ENCODE measurements around the gene FLII. TPM values are rescaled to one million over a fixed set of nuclear protein-coding genes. Genes with fewer than 3 reads are reported as not detected.
"Not testable (repeated sequence)": the region's sequence is repeated elsewhere in the genome, so short reads cannot be mapped to it uniquely, and the experiment has no call there.

Gene FLII
- 259 TPM for polyA plus RNA-seq (2013, experiment 1 of 2)
- polyA plus RNA-seq (2013, experiment 2 of 2): 229 TPM

DNA sequence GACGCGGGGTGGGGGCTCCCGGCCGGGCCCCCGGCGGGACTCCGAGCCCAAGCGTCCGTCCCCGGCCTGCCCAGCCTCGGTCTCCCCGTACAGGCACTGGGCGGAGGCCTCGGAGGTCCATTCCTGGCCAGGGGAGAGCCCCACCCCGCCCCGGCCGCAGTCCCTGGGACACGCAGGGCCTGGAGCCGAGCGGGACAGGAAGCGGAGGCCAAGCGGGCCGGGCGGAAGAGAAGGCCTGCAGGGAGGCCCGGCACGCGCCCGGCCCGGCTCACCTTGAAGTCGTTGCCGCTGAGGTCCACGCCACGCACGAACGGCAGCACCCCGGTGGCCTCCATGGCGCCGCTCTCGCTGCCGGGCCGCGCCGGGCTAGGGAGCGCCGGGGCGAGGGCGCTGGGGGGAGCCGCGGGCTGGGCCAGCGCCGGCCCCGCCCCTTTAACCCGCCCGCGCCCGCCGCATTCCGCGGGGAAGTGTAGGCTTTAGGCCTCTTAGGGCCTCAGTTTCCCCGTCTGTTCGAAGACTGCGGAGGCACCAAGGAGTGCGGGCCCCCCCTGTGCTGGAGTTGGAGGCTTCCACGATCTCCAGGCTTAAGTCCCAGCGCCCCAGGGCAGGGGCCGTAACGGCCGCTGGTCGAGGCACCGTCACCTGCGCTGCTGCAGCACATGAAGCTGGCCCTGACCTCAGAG is at the start of gene FLII:
Gene FLII, minus strand, starts transcription at position 383 of the 683 bp plus-strand sequence. Its CDS starts 48 bp downstream, at position 335.
- Histone ChIP-seq H3K36me3 (ENCODE audit: control insufficient read depth, insufficient read depth, low read length) (peaks cover 46% of the 10 kb centered on the region), H3K4me3 (ENCODE audit: extremely low read depth, insufficient read depth, low read length, poor library complexity, severe bottlenecking) (peak within 1 kb of the TSS; percentile 79), H3K9me3 (ENCODE audit: control insufficient read depth, low read length) (no peaks in the 10 kb centered on the region), H3K4me1 (ENCODE audit: control insufficient read depth, insufficient read depth, low read length, poor library complexity, severe bottlenecking) (peaks cover 21% of the 10 kb centered on the region), H3K27ac (ENCODE audit: low read depth, low read length, severe bottlenecking) (peak within 1 kb of the TSS; percentile 92)
- 3 to 5% methylated on average over 61 to 68 of the region's 71 CpGs for WGBS, 2 experiments (ENCODE audit: insufficient coverage in 2 of 2)

DNA sequence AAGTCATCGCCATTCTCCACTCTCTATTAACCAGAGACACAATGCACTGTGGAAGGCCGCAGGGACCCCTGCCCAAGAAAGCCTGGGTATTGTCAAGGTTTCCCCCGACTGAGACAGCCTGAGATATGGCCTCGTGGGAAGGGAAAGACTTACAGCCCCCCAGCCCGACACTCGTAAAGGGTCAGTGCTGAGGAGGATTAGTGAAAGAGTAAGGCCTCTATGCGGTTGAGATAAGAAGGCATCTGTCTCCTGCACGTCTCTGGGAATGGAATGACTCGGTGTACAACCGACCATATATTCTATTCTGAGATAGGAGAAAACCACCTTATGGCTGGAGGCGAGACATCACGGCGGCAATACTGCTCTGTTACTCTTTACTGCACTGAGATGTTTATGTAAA is 44.7 kb upstream of the FLII start:
- not testable (repeated sequence) for H3K9me3 ChIP-seq (ENCODE audit: control insufficient read depth, low read length); H3K4me1 ChIP-seq (ENCODE audit: control insufficient read depth, insufficient read depth, low read length, poor library complexity, severe bottlenecking); H3K4me3 ChIP-seq (ENCODE audit: extremely low read depth, insufficient read depth, low read length, poor library complexity, severe bottlenecking)
- Histone ChIP-seq H3K27ac (ENCODE audit: low read depth, low read length, severe bottlenecking) (peak overlapping the region; percentile 88), H3K36me3 (ENCODE audit: control insufficient read depth, insufficient read depth, low read length) (peaks cover 77% of the 10 kb centered on the region)
- WGBS, 2 experiments (ENCODE audit: insufficient coverage in 2 of 2): 86 to 91% methylated on average over 6 to 9 of the region's 13 CpGs

DNA sequence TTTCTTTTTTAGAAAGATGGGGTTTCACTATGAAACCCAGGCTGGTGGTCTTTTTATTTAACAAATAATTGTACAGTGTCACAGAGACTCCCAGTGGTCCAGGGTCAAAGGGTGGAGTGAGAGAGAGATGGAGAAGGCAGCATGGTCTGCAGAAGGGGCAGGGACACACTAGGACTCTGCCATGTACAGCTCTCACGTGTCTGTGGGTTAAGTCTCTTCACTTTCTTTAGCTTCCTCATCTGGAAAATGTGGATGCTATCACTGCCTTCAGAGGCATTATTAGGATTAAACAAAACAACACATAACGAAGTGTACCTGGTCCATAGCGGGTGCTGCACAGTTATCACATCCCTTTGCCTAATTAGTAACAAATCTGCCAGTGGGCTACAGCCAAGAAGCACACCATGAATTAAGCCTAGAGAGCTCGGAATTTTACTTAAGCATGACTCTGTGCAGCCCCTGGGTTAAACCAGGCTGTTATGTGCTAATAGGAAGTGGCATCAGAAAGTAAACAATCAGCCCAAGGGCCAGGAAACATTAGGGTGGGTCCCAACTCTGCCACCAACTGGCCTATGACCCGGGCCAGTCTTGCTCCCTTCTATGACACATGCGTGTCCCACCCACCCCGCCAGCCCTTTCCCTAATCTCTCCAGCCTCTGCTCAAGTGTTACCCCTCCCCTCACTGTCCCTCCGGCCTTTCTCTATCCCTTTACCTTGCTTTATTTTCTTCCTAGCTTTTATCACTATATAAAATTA is 42.4 kb upstream of the FLII start:
- WGBS, 2 experiments (ENCODE audit: insufficient coverage in 2 of 2): 97 to 100% methylated on average over 6 to 8 of the region's 8 CpGs
- peak overlapping the region; percentile 31 for H3K27ac ChIP-seq (ENCODE audit: low read depth, low read length, severe bottlenecking)
- H3K4me1 ChIP-seq (ENCODE audit: control insufficient read depth, insufficient read depth, low read length, poor library complexity, severe bottlenecking): peaks cover 6% of the 10 kb centered on the region
- H3K36me3 ChIP-seq (ENCODE audit: control insufficient read depth, insufficient read depth, low read length): peaks cover 64% of the 10 kb centered on the region
- H3K4me3 ChIP-seq (ENCODE audit: extremely low read depth, insufficient read depth, low read length, poor library complexity, severe bottlenecking): no peak overlapping the region
- H3K9me3 ChIP-seq (ENCODE audit: control insufficient read depth, low read length): no peaks in the 10 kb centered on the region

DNA sequence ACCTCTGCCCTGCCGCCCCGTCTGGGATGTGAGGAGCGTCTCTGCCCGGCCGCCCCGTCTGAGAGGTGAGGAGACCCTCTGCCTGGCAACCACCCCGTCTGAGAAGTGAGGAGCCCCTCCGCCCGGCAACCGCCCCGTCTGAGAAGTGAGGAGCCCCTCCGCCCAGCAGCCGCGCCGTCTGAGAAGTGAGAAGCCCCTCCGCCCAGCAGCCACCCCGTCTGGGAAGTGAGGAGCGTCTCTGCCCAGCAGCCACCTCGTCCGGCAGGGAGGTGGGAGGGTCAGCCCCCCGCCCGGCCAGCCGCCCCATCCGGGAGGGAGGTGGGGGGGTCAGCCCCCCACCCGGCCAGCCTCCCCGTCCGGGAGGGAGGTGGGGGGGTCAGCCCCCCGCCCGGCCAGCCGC is 39.5 kb upstream of the FLII start:
- not testable (repeated sequence) for H3K4me1 ChIP-seq (ENCODE audit: control insufficient read depth, insufficient read depth, low read length, poor library complexity, severe bottlenecking); H3K4me3 ChIP-seq (ENCODE audit: extremely low read depth, insufficient read depth, low read length, poor library complexity, severe bottlenecking); H3K9me3 ChIP-seq (ENCODE audit: control insufficient read depth, low read length); H3K27ac ChIP-seq (ENCODE audit: low read depth, low read length, severe bottlenecking)
- 92 to 100% methylated on average over 1 to 15 of the region's 30 CpGs for WGBS, 2 experiments (ENCODE audit: insufficient coverage in 2 of 2)
- peaks cover 78% of the 10 kb centered on the region for H3K36me3 ChIP-seq (ENCODE audit: control insufficient read depth, insufficient read depth, low read length)

DNA sequence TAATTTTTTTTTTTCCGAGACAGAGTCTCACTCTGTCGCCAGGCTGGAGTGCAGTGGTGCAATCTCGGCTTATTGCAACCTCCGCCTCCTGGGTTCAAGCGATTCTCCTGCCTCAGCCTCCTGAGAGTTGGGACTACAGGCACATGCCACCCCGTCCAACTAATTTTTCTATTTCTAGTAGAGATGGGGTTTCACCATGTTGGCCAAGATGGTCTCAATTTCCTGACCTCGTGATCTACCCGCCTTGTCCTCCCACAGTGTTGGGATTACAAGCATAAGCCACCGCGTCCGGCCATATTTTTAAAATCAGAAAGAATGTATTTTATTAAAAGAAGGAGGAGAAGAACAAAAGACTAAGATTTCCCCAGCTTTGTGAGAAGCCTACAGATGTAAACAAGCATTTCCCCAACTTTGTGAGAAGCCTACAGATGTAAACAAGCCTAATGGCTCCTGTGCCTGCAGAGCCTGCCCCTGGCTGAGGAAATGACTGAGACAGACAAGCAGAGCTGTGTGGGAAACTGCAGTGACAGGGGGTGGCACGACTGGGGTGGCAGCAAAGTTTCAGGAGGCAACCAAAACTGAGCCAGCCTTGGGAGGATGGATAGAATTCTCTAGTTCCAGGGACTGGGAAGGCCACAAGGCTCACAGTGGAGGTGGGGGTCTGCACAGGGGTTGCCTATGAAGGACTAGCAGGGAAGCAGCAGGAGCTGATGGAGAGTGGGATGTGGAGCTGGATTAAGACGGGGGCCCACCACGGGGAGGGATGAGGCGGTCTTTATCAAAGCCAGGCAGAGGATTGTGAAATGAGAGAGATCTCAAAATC is 33.4 kb upstream of the FLII start:
- Histone ChIP-seq H3K4me3 (ENCODE audit: extremely low read depth, insufficient read depth, low read length, poor library complexity, severe bottlenecking) (no peak overlapping the region), H3K9me3 (ENCODE audit: control insufficient read depth, low read length) (no peaks in the 10 kb centered on the region), H3K27ac (ENCODE audit: low read depth, low read length, severe bottlenecking) (no peak overlapping the region), H3K36me3 (ENCODE audit: control insufficient read depth, insufficient read depth, low read length) (peaks cover 95% of the 10 kb centered on the region), H3K4me1 (ENCODE audit: control insufficient read depth, insufficient read depth, low read length, poor library complexity, severe bottlenecking) (peaks cover 4% of the 10 kb centered on the region)
- 93 to 97% methylated on average over 9 to 13 of the region's 15 CpGs for WGBS, 2 experiments (ENCODE audit: insufficient coverage in 2 of 2)

DNA sequence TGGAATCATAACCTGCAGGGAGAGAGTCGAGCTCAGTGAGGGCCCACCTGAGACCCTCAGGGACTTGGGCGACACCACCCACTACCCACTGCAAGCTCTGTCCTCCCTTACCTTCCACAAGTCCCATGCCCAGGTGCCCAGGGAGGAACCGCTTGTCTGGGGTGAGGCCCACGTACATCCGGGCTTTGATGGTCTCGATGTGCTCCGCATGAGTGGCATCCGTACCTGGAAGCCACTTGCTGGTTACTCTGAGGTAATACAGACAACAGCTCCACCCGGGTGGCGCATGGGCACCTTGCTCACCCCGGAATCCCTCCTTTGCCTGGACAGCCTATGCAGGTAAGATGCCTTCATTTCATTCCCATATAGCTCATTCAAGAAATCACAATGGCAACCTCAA is 26.8 kb upstream of the FLII start:
- H3K27ac ChIP-seq (ENCODE audit: low read depth, low read length, severe bottlenecking): no peak overlapping the region
- H3K4me1 ChIP-seq (ENCODE audit: control insufficient read depth, insufficient read depth, low read length, poor library complexity, severe bottlenecking): no peaks in the 10 kb centered on the region
- H3K36me3 ChIP-seq (ENCODE audit: control insufficient read depth, insufficient read depth, low read length): peaks cover 97% of the 10 kb centered on the region
- no peak overlapping the region for H3K4me3 ChIP-seq (ENCODE audit: extremely low read depth, insufficient read depth, low read length, poor library complexity, severe bottlenecking)
- no peaks in the 10 kb centered on the region for H3K9me3 ChIP-seq (ENCODE audit: control insufficient read depth, low read length)
- 95 to 98% methylated on average over 10 to 11 of the region's 11 CpGs for WGBS, 2 experiments (ENCODE audit: insufficient coverage in 2 of 2)

DNA sequence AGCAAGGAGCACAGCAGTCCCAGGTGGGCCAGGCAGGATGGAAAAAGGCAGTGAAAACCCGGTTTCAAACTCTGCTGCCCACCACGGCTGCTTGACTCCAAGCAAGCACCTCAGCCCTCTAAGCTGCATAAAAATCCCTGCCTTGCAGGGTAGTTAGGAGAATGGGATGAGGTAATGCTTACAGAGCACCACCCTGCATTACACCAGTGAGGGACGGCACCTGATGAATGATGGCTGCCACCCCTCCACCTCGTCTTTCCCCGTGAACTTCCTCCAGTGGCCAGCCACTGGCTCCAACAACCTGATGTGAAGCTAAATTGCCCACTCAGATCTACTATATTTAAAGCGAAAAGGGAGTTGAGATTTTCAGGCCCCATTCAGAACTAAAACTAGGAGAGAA is 23.2 kb upstream of the FLII start:
- no peak overlapping the region for H3K27ac ChIP-seq (ENCODE audit: low read depth, low read length, severe bottlenecking)
- no peaks in the 10 kb centered on the region for H3K9me3 ChIP-seq (ENCODE audit: control insufficient read depth, low read length)
- no peak overlapping the region for H3K4me3 ChIP-seq (ENCODE audit: extremely low read depth, insufficient read depth, low read length, poor library complexity, severe bottlenecking)
- no peaks in the 10 kb centered on the region for H3K4me1 ChIP-seq (ENCODE audit: control insufficient read depth, insufficient read depth, low read length, poor library complexity, severe bottlenecking)
- peaks cover 98% of the 10 kb centered on the region for H3K36me3 ChIP-seq (ENCODE audit: control insufficient read depth, insufficient read depth, low read length)
- 80 to 96% methylated on average over 1 to 5 of the region's 6 CpGs for WGBS, 2 experiments (ENCODE audit: insufficient coverage in 2 of 2)

DNA sequence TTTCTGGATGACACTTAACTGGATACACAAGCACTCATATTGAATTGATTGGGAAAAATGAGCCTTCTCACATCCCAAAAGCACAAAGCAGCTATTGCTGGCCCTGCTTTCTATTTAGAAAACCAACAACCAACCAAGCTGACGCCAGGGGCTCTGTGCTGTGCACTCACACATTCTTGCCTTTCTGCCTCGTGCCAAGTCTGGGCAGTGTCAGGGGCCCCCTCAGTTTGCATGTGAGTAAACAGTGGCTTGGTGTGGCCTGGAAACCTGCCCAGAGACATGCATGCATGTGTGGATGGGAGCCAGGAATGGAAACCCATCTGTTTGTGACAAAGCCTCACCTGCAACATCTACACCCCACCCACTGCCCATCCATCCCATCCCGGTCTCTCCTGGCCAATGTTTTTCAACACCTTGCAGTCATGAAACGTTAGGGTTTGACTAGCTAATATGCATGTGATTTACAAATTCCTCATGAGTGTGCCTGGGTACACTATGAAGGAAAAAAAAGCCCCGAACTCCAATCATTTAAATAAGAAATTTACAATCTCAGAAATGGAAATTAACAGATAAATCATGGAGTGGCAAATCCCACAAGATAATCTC is 22.3 kb upstream of the FLII start:
- Histone ChIP-seq H3K9me3 (ENCODE audit: control insufficient read depth, low read length) (no peaks in the 10 kb centered on the region), H3K36me3 (ENCODE audit: control insufficient read depth, insufficient read depth, low read length) (peaks cover 98% of the 10 kb centered on the region), H3K4me1 (ENCODE audit: control insufficient read depth, insufficient read depth, low read length, poor library complexity, severe bottlenecking) (no peaks in the 10 kb centered on the region), H3K27ac (ENCODE audit: low read depth, low read length, severe bottlenecking) (no peak overlapping the region), H3K4me3 (ENCODE audit: extremely low read depth, insufficient read depth, low read length, poor library complexity, severe bottlenecking) (no peak overlapping the region)
- 100% methylated on average over 1 to 2 of the region's 5 CpGs for WGBS, 2 experiments (ENCODE audit: insufficient coverage in 2 of 2)

DNA sequence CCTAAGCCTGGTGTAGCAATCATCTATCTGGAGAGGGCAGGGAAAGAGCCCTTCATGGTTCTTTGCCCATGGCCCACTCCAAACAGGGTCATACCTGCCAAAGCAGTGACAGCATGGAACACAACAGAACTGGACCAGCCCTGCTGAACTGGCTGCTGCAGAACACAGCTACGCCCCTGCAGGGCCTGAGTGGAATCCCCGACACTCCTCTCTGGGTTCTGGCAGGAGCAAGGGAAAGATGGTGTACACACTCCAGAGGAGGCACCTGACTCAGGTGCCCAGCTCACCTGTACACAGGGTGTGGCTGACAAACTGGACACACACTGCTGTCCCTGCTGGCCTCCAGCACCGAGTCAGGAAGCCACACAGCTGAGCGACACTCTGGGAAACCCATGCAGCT is 21.7 kb upstream of the FLII start:
- WGBS, 2 experiments (ENCODE audit: insufficient coverage in 2 of 2): 94 to 100% methylated on average over 4 of the region's 4 CpGs
- H3K9me3 ChIP-seq (ENCODE audit: control insufficient read depth, low read length): no peaks in the 10 kb centered on the region
- H3K4me3 ChIP-seq (ENCODE audit: extremely low read depth, insufficient read depth, low read length, poor library complexity, severe bottlenecking): no peak overlapping the region
- no peaks in the 10 kb centered on the region for H3K4me1 ChIP-seq (ENCODE audit: control insufficient read depth, insufficient read depth, low read length, poor library complexity, severe bottlenecking)
- no peak overlapping the region for H3K27ac ChIP-seq (ENCODE audit: low read depth, low read length, severe bottlenecking)
- peaks cover 93% of the 10 kb centered on the region for H3K36me3 ChIP-seq (ENCODE audit: control insufficient read depth, insufficient read depth, low read length)

DNA sequence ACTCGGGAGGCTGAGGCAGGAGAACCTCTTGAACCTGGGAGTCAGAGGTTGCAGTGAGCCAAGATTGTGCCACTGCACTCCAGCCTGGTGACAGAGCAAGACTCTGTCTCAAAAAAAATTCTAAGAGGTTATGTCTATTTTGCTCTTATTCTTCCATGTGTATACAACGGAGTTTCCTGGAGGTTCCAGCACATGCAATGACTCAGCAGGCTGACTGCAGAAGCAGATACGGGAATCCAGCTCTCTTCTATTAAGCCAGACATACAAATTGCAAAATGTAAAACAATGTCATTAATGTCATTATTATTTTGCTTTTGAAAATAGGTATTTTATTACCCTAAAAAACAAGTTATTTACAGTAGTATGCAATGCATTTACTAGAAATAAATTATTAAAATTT is 20.3 kb upstream of the FLII start:
- Histone ChIP-seq H3K4me3 (ENCODE audit: extremely low read depth, insufficient read depth, low read length, poor library complexity, severe bottlenecking) (no peak overlapping the region), H3K4me1 (ENCODE audit: control insufficient read depth, insufficient read depth, low read length, poor library complexity, severe bottlenecking) (no peaks in the 10 kb centered on the region), H3K27ac (ENCODE audit: low read depth, low read length, severe bottlenecking) (no peak overlapping the region), H3K9me3 (ENCODE audit: control insufficient read depth, low read length) (no peaks in the 10 kb centered on the region), H3K36me3 (ENCODE audit: control insufficient read depth, insufficient read depth, low read length) (peaks cover 91% of the 10 kb centered on the region)
- 82 to 100% methylated on average over 1 to 2 of the region's 3 CpGs for WGBS, 2 experiments (ENCODE audit: insufficient coverage in 2 of 2)

Measured in mesodermal cell (in vitro differentiated cells).